ENCODE results near the gene ACOXL. TPM values are rescaled to one million over a fixed set of nuclear protein-coding genes. Genes with fewer than 3 reads are reported as not detected.

The ACOXL gene
- total and polyA plus RNA-seq, 10 of the 15 experiments (the other 5 are each of a cell fraction or from before 2014, with no cell fraction given), result 0.05 to 1.3 (median 0.71) TPM

DNA sequence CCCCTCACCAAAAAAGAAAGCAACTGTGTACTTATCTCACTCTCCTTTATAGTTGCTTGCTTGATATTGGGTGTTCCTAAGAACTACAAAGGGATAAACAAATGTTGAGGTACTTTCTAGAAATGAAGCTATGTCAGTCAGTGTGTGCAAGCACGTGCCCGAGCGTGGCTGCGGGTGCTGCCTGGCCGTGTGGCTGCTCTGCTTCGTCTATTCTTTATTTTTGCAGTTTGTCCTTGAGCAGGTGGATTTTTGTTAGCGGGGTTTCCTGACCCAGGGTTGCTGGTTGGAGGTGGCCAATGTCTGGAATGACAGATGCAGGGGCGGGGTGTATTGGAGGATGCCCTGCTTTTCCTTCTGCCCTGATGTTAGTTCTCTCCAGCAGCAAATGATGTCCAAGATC, 62.6 kb downstream of the ACOXL start:
- no peaks in the 10 kb centered on the region for H3K79me2 ChIP-seq (ENCODE audit: control insufficient read depth, insufficient read depth, low read length)
- no peak overlapping the region for H2AFZ ChIP-seq (ENCODE audit: control insufficient read depth, low read depth, low read length)
- no peak overlapping the region for H3K9ac ChIP-seq (ENCODE audit: control insufficient read depth, insufficient read depth, low read length)
- no peak overlapping the region for H3K4me3 ChIP-seq
- ChIA-PET CTCF (no interaction called here), POLR2A (no interaction called here), RAD21 (ENCODE audit: unreplicated experiment) (no interaction called here), SMC1A (ENCODE audit: uncharacterized antibody, unreplicated experiment) (no interaction called here)
- H4K20me1 ChIP-seq (ENCODE audit: control insufficient read depth, insufficient read depth), result no peaks in the 10 kb centered on the region
- no peak overlapping the region for H3K27ac ChIP-seq (ENCODE audit: control insufficient read depth, insufficient read depth)
- no TSS peak for BruUV-seq (replicated peaks)
- no peak for DNase-seq (ENCODE audit: low read depth, low spot score)
- H3K9me3 ChIP-seq (replicated peaks; ENCODE audit: control insufficient read depth, insufficient read depth, low read length), result peaks cover 2% of the 10 kb centered on the region; the same call in 2 of the 3 replicates
- no peak for TF ChIP-seq ZNF622 (IDR thresholded peaks at IDR 0.05)
- no peak for TF ChIP-seq GABPA (IDR thresholded peaks at IDR 0.05; ENCODE audit: low read depth)
- TF ChIP-seq, protein P1, sequence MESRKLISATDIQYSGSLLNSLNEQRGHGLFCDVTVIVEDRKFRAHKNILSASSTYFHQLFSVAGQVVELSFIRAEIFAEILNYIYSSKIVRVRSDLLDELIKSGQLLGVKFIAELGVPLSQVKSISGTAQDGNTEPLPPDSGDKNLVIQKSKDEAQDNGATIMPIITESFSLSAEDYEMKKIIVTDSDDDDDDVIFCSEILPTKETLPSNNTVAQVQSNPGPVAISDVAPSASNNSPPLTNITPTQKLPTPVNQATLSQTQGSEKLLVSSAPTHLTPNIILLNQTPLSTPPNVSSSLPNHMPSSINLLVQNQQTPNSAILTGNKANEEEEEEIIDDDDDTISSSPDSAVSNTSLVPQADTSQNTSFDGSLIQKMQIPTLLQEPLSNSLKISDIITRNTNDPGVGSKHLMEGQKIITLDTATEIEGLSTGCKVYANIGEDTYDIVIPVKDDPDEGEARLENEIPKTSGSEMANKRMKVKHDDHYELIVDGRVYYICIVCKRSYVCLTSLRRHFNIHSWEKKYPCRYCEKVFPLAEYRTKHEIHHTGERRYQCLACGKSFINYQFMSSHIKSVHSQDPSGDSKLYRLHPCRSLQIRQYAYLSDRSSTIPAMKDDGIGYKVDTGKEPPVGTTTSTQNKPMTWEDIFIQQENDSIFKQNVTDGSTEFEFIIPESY (IDR thresholded peaks at IDR 0.05), result no peak
- TF ChIP-seq TARDBP (IDR thresholded peaks at IDR 0.05; ENCODE audit: borderline replicate concordance), result no peak
- TF ChIP-seq PAX8 (IDR thresholded peaks at IDR 0.05), result no peak
- TF ChIP-seq SMC3 (IDR thresholded peaks at IDR 0.05; ENCODE audit: borderline replicate concordance, low read length), result no peak
- no peak for TF ChIP-seq POLR2AphosphoS2 (IDR thresholded peaks at IDR 0.05; ENCODE audit: low read depth, low read length)
- TF ChIP-seq SREBF1 (IDR thresholded peaks at IDR 0.05; ENCODE audit: low read length), result no peak
- TF ChIP-seq, protein P2, sequence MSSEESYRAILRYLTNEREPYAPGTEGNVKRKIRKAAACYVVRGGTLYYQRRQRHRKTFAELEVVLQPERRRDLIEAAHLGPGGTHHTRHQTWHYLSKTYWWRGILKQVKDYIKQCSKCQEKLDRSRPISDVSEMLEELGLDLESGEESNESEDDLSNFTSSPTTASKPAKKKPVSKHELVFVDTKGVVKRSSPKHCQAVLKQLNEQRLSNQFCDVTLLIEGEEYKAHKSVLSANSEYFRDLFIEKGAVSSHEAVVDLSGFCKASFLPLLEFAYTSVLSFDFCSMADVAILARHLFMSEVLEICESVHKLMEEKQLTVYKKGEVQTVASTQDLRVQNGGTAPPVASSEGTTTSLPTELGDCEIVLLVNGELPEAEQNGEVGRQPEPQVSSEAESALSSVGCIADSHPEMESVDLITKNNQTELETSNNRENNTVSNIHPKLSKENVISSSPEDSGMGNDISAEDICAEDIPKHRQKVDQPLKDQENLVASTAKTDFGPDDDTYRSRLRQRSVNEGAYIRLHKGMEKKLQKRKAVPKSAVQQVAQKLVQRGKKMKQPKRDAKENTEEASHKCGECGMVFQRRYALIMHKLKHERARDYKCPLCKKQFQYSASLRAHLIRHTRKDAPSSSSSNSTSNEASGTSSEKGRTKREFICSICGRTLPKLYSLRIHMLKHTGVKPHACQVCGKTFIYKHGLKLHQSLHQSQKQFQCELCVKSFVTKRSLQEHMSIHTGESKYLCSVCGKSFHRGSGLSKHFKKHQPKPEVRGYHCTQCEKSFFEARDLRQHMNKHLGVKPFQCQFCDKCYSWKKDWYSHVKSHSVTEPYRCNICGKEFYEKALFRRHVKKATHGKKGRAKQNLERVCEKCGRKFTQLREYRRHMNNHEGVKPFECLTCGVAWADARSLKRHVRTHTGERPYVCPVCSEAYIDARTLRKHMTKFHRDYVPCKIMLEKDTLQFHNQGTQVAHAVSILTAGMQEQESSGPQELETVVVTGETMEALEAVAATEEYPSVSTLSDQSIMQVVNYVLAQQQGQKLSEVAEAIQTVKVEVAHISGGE (CRISPR knock-in tag; IDR thresholded peaks at IDR 0.05), result no peak
- TF ChIP-seq SMAD1 (IDR thresholded peaks at IDR 0.05; ENCODE audit: low read depth, partially characterized antibody), result no peak
- no peak for TF ChIP-seq NFYB (IDR thresholded peaks at IDR 0.05; ENCODE audit: insufficient read depth, low read depth, low read length)
- FAIRE-seq, result no peak
- peaks cover 0 to 2% of the 10 kb centered on the region in 2 experiments; a peak in 1 of 4 replicates for H3K27me3 ChIP-seq (replicated peaks in 1 of 2; ENCODE audit: control insufficient read depth in 2 of 2, insufficient read depth in 2 of 2, low read length in 1 of 2)
- no peak overlapping the region for H3K4me2 ChIP-seq (ENCODE audit: control insufficient read depth, insufficient read depth)
- intact Hi-C loops (cut with micrococcal nuclease; ENCODE audit: unreplicated experiment) (no loop called here), in situ Hi-C loops (cut with MboI) (no loop called here)
- ATAC-seq, result no peak
- H3K4me1 ChIP-seq (ENCODE audit: control insufficient read depth, insufficient read depth, low read length), result no peaks in the 10 kb centered on the region
- 33% methylated on average over 8 of the region's 8 CpGs for WGBS (ENCODE audit: insufficient coverage, insufficient replicate concordance, low lambda C conversion rate, missing lambda C conversion rate)
- H3K36me3 ChIP-seq (ENCODE audit: control insufficient read depth in 2 of 2, insufficient read depth in 2 of 2, low read length in 1 of 2), result no peaks in the 10 kb centered on the region

Data from GM12878 (cell line).